ENCODE data around the gene ZPR1.

Gene ZPR1

DNA sequence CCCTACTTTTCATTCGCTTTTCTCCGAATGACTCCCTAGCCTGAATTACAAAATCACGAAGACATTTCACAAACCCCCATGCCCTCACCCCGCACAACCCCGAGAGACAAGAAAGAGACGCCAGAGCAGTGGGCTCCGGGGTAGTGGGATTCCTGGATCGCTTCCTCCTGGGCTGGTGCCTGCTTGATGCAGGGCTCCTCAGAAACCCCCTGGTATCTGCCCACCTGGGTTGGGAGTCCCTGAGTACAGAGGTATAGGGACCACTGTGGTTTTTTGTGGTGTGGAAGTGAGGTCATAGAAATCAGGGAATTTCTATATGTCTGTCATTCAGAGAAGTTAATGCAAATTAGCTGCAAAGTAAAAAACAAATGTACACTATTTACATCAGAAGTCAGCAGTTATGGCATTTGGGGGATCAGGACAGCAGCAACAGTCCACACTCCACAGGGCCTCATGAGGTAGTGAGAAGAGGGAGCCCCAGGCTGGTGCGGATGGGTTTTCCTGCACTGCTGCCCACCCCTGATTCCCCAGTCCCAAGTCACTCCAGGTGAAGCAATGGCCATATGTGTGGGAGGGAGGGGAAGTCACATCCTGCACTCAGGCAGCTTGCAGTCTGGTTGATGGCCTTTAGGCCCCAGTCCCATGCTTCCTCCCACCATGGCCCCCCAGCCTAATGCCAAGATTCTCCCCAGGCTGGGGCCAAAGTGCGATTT is 54.6 kb downstream of the ZPR1 start:
- TF ChIP-seq, protein P1, sequence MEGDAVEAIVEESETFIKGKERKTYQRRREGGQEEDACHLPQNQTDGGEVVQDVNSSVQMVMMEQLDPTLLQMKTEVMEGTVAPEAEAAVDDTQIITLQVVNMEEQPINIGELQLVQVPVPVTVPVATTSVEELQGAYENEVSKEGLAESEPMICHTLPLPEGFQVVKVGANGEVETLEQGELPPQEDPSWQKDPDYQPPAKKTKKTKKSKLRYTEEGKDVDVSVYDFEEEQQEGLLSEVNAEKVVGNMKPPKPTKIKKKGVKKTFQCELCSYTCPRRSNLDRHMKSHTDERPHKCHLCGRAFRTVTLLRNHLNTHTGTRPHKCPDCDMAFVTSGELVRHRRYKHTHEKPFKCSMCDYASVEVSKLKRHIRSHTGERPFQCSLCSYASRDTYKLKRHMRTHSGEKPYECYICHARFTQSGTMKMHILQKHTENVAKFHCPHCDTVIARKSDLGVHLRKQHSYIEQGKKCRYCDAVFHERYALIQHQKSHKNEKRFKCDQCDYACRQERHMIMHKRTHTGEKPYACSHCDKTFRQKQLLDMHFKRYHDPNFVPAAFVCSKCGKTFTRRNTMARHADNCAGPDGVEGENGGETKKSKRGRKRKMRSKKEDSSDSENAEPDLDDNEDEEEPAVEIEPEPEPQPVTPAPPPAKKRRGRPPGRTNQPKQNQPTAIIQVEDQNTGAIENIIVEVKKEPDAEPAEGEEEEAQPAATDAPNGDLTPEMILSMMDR (IDR thresholded peaks at IDR 0.05; ENCODE audit: low read depth, low read length), result no peak
- DNase-seq (ENCODE audit: extremely low read depth, low read depth), result no peak

DNA sequence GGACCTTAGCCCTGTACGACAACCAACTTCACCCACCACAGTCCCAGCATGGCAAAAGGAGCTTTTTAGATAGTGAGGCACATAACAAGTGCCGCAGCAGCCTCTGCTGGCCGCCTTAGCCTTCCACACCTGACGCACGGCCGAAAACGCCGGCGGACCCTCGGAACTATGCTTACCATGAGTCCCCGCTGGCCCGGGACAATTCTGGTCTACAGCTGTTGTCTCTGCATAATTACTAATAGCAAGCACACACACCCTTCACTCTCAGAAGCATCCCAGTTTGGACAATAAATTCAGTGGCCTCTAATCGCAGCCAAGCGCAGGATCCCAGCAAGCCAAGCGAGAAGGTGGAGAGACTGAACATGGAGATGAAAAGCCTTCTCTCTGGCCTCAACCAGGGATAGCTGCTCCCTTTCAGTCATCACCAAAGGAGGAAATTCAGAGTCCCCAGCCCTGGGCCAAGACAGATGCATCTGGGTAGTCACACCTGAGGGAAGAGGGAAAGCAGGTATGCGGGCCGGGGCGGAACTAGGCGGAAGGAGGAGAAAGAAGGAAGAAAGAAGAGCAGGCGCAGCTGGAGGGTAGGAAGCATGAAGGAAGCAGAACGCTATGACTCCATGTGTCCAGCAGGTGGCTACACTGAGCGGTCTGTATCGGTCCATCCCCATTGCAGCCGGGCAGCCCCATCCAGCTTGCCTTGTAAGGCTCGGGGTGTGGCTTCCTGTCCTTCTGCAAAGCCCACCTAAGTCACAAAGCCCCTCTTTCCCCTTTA is 55.4 kb downstream of the ZPR1 start:
- TF ChIP-seq, protein P1 (IDR thresholded peaks at IDR 0.05; ENCODE audit: low read depth, low read length), result peak; percentile 88
- DNase-seq (ENCODE audit: extremely low read depth, low read depth), result no peak

DNA sequence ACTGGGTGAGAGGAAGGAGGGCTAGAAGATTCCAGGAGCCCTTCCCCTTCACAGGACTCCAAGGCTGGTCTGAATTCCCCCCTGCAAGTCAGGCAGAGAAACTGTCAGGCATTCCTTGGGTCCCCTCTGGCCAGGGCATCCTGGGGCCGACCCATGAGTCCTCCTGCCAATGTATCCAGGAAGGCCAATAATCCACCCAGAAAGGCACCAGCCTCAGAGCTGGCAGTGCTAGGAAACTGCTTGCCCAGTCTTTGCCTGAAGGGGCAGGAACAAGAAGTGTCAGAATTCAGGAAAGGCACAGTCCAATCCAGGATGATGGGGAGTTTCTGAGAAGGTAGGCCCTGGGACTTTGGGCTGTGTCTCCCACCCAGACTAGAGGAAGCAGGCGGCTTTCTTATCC is 56.0 kb downstream of the ZPR1 start:
- TF ChIP-seq, protein P1 (IDR thresholded peaks at IDR 0.05; ENCODE audit: low read depth, low read length), result no peak

DNA sequence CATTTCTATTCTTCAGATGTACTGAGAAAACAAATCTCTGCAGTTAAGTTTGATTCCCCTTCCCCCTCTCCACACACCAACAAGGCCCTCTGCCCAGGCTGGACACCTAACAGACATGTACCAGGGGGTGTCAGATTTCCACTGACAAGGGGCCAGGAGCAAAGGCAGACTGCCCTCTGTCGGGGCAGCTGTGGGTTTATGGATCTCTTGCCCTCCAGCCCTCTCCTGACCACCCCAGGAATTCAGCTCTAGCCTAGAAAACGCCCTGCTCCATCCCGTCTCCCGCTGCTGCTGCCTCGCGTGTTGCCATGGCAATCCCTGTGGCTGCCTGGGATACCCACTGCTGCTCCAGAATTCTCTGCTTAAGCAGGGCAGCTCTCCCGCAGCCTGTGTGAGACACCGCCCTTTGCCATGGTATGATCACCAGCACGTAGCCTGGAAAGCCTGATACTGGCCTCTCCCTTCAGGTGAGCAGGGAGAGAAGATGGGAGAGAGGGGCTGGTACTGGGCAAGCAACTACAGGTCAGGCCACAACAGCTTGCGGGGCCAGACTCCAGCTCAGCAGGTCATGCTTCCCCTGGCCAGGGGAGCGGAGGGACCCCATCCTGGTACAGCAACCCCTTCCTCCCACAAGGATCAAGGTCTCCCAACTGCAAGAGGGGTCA is 56.6 kb downstream of the ZPR1 start:
- DNase-seq (ENCODE audit: extremely low read depth, low read depth), result no peak
- TF ChIP-seq, protein P1 (IDR thresholded peaks at IDR 0.05; ENCODE audit: low read depth, low read length), result no peak

More for the DNA sequence above, 56.0 kb downstream of the ZPR1 start:
- no peak for DNase-seq (ENCODE audit: extremely low read depth, low read depth)

DNA sequence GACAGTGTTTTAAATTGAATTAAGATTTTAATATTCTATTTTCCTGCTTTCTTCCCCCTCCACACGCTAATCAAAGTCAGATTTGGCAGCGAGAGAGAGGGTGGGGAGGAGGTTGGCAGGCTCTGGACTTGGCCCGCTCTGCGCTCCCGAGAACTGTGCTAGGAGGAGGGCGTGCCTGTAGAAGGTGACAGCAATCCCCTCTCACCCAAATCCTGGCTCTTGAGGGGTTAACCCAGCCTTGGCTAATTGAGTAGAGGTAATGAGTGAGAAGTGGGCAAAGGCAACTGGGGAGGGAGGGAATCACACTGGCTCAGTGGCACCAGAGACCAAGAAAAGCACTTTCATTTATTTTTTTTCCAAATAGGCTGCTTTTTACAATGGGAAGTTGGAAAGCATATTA is 57.2 kb downstream of the ZPR1 start:
- TF ChIP-seq, protein P1 (IDR thresholded peaks at IDR 0.05; ENCODE audit: low read depth, low read length), result no peak

DNA sequence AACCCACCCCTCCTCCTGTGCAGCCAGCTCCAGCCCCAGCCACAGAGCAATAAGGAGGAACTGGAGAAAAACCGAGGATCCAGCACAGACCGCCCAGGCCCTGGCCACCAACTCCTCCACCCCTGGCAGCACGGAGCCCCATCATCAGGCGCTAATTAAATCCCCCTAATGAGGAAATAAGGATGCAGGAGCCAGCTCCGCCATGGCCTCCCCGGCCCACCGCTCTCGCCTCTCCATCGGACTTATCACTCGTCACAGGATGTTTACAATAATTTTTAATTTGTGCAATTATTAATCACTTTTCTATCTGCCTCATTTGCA is 57.6 kb downstream of the ZPR1 start:
- TF ChIP-seq, protein P1 (IDR thresholded peaks at IDR 0.05; ENCODE audit: low read depth, low read length), result no peak
- DNase-seq (ENCODE audit: extremely low read depth, low read depth), result no peak

More for the DNA sequence above, 57.2 kb downstream of the ZPR1 start:
- no peak for DNase-seq (ENCODE audit: extremely low read depth, low read depth)

Measured in AG09319 (cell line).